GM18858 (cell line): Measurements from ENCODE around the gene BIRC3.
"Not testable (repeated sequence)": the region's sequence is repeated elsewhere in the genome, so short reads cannot be mapped to it uniquely, and the experiment has no call there.

ENCODE experiments used
- ATAC-seq: cut with Tn5 transposase; IDR thresholded peaks from one replicate; pipeline ENCODE4 v1.9.1; 2021; ENCODE audit not compliant: unreplicated experiment

Gene BIRC3

DNA sequence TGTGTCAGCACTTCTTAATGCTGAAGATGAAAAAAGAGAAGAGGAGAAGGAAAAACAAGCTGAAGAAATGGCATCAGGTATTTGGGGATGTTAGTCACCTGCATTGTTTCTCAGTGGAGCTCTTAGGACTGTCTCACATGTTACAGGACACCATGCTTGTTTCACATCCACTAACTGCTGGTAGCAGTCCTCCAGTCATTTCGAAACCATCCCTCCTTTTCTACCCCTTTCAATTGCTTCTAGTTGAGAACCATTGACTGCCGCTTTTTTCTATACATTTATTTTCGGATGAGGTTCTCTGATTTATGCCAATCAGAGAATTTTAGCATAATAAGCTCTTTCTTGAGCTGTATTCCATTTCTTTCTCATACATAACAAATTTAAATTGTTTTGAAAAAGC is 51.2 kb downstream of the BIRC3 start:
- peak; percentile 100 for ATAC-seq

DNA sequence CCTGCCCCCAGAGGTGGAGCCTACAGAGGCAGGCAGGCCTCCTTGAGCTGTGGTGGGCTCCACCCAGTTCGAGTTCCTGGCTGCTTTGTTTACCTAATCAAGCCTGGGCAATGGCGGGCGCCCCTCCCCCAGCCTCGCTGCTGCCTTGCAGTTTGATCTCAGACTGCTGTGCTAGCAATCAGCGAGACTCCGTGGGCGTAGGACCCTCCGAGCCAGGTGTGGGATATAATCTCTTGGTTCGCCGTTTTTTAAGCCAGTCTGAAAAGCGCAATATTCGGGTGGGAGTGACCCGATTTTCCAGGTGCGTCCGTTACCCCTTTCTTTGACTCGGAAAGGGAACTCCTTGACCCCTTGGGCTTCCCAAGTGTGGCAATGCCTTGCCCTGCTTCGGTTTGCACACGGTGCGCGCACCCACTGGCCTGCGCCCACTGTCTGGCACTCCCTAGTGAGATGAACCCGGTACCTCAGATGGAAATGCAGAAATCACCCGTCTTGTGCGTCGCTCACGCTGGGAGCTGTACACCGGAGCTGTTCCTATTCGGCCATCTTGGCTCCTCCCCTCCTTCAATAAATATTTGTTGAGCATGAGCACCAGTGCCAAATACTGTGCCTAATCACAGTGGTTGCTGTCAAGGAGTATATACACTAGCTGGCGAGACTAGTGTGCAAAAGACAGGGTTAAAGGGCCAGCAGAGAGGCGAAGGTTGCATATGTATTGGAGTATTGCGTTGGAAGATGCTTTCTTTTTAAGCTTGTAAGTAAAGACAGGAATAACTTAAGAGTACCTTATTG is 57.5 kb downstream of the BIRC3 start:
- not testable (repeated sequence) for ATAC-seq

DNA sequence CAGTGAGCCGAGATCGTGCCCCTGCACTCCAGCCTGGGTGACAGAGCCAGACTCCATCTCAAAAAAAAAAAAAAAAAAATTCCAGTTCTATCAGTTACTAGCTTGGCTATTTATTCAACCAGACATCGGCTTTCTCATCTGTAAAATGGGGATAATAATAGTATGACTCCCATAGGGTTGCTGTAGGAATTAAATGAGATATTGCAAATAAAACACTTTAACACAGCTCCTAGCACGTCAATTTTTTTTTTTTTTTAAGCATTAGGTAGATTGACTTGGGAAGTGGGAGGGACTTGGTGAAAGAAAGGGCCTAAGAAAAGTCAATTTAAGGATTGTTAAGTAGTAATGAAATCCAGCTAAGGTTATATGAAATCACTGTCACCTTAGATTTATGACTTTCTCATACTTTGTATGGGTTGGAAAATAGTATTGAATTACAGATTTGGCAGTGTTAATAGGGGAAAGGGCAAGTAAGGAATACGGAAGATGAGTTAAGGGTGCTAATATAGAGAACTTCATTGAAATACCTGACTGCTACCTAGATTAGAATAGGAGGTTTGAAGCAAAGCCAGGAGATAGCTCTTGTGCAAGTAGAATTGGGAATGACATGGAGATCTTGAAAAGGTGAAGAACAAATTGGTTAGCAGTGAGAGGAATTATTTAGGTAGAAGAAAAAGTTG is 58.6 kb downstream of the BIRC3 start:
- ATAC-seq: no peak

DNA sequence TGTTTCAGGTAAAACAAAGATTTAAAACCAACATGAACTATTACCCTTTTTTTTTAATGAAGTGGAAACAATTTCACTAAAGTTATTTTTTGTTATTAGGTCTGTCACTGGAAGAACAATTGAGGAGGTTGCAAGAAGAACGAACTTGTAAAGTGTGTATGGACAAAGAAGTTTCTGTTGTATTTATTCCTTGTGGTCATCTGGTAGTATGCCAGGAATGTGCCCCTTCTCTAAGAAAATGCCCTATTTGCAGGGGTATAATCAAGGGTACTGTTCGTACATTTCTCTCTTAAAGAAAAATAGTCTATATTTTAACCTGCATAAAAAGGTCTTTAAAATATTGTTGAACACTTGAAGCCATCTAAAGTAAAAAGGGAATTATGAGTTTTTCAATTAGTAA is 60.6 kb downstream of the BIRC3 start:
- no peak for ATAC-seq

DNA sequence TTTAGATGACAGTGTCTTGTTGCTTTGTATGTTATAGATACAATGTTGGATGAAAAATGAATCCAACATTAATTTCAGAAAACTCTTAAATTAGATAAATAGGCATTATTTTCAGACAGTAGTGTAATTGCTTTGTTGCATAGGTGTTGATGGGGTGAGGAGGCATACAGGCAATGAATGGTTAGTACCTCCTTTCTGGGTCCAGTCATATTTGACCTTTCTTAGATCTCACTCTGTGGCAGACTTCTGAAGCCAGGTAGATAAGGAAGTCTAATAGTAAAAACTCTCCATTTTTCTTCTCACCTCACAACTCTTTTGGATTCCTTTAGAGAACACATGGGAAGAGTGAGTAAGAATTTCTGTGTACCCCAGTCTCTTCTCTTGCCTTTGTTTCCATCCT is 61.5 kb downstream of the BIRC3 start:
- no peak for ATAC-seq

DNA sequence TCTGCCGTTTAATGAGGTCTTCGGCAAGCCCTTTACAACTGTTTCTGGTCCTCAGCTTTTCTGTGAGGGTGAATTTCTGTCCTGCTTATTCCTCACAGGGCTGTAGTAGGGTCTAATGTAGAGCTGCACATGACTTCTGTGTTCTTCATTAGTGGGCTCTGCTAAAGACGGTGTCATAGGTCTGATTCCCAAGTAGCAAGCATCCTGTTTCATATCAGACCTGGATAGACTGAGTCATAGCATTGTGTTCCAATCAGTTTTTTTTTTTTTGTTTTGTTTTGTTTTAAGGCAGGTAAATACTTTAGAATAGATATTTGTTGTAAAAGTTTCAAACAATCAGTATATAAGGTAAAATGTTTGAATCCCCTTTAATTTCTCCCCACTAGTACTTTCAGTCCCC is 65.1 kb downstream of the BIRC3 start:
- ATAC-seq: no peak

DNA sequence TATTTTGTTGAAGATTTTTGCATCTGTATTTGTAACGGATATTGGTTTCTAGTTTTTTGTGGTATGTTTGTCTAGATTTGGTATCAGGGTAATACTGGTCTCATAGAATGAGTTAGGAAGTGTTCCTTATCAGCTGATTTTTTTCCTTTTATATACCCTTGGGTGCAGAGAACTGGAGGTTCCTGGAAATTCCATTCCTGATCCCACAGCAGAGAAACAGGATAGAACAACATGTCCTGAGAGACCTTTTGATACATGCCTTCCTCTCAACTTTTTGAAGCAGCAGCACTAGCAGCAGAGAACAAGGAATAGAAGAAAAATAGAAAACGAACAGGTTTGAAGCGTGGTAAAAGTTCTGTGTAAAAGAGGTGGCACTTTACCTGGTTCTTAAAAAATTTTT is 66.6 kb downstream of the BIRC3 start:
- no peak for ATAC-seq

DNA sequence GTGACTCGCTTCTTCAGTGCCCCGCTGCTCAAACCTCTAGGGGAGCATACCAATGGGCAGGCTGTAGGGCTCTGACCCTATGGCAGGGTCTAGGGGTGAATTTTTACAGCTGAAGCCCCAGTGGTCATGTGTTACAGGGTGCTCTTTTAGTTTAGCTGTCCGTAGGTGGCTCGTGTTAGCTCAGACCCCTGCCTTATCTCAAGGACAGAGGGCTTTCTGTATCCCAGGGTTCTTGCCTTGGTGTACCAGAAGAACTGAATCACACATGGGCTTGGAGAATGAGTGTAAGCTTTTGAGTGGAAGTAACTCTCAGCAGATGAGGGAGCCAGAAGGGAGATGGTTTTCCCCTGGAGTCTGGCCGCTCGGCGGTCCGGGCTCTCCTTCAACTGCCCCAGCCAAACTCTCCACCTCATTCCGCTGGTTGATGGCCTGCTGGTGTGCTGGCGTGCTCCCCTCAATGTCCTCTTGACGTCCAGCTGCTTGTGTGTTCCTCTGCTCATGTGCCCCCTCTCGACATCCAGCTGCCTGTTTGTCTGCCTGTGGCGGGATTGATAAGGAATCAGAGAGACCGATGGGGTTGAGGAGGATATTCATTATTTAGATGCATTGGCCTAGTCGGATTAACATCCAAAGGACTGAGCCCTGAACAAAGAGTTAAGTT is 67.3 kb downstream of the BIRC3 start:
- no peak for ATAC-seq

DNA sequence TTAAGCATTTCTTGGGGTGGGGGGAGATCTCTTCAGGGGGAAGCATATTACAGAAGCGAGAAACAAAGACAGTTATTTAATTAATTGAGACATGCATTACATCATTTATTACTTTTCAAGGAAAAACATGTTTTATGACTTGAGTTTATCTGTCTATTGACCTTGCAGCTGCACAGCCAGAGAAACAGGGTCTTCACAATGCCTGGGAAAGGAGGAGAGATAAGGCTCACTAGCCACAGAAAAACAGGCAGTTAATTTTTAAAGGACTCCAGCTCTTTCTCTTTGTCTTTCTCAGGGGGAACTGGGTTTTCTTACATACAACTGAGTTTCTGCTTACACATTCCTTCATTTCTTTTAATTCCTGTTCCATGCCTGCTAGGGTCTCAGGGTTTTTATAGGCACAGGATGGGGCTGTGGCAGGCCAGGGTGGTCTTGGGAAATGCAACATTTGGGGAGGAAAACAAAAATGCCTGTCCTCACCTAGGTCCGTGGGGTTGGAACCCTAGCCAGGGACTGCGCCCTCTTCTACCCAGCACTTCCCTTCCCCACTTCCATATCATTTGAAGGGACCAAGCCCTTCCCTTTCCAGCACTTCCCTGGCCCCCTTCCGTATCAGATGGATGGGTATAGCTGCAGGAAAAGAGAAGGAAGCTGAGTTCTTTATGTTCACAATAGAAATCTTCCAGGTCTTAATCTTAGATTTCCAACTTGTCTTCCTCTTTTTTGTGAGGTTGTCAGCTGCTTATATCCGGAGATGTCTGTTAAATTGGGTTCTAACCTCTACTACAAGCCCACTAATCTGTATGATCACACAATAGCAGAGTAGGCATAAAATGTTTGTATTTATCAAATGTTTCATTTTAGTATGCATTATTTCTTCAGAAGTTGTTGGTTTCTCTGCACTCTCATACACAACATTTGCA is 68.1 kb downstream of the BIRC3 start:
- no peak for ATAC-seq

DNA sequence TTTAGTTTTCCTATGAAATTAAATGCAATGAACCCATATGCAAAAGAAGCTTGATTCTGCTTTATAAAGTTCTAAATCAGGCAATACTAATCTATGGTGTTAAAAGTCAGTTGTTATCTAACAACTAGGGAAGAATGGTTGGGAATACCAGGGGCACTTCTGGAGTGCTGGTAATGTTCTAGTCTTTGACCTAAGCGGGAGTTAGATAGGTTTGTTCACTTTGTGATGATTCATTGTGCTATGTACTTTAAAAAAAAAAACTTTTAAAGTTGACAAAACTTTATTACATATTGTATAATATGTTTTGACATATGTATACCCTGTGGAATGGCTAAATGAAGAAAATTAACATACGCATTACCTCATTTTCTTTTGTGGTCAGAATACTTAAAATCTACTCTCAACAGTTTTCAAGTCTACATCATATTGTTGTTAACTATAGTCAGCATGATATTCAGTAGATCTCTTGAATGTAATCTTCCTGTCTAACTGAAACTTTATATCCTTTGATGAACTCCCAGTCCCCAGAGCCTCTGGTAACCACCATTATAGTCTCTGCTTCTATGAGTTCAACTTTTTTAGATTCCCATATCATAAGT is 69.0 kb downstream of the BIRC3 start:
- ATAC-seq: no peak

DNA sequence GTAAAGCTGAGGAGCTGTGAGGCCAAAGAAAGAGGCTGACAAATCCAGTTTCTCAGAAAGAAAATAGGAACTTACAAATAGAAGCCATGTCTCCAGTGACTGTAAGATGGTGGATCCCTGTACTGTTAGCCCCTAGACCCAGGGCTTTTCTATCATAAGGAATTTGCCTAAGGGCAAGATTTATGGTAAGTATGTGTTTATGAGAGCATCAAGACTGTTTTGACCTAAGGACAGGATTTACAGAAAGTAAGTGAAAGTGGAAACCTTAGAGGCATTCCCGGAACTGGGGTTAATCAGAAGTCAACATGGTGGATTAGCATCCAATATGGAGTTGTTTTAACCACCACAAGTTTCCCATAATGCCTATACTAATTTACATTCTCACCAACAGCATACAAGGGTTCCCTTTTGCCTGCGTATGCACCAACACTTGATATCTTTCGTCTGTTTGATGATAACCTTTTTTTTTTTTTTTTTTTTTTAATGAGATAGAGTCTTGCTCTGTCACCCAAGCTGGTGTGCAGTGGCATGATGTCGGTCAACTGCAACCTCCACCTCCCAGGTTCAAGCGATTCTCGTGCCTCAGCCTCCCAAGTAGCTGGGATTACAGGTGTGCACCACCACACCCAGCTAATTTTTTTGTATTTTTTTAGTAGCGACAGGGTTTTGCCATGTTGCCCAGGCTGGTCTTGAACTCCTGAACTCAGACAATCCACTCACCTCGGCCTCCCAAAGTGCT is 69.9 kb downstream of the BIRC3 start:
- ATAC-seq: no peak
